Measurements from ENCODE around the gene ZEB1.

- no peak for TF ChIP-seq TSHZ1 (CRISPR knock-in tag; IDR thresholded peaks at IDR 0.05)
- TF ChIP-seq POLR2AphosphoS5 (IDR thresholded peaks at IDR 0.05; ENCODE audit: control insufficient read depth, insufficient read depth, low read depth, low read length) = no peak
- TF ChIP-seq JUN (IDR thresholded peaks at IDR 0.05; ENCODE audit: borderline replicate concordance, low read depth, low read length) = no peak
- no peak for TF ChIP-seq JUN (CRISPR knock-in tag; IDR thresholded peaks at IDR 0.05; ENCODE audit: borderline replicate concordance)
- TF ChIP-seq CTCF (IDR thresholded peaks at IDR 0.05 in 2 of 3, conservative IDR thresholded peaks at IDR 0.05 in 1 of 3; ENCODE audit: insufficient read depth in 2 of 3, low read depth in 1 of 3, low read length in 3 of 3) = no peak
Observed at GRCh38 chr10:31294558-31294957, 24.5 kb upstream of the ZEB1 start.
